ENCODE measurements around the gene ORM1. TPM values are rescaled to one million over a fixed set of nuclear protein-coding genes. Genes with fewer than 3 reads are reported as not detected.

The ORM1 gene
- total RNA-seq, 1 donor = not detected

DNA sequence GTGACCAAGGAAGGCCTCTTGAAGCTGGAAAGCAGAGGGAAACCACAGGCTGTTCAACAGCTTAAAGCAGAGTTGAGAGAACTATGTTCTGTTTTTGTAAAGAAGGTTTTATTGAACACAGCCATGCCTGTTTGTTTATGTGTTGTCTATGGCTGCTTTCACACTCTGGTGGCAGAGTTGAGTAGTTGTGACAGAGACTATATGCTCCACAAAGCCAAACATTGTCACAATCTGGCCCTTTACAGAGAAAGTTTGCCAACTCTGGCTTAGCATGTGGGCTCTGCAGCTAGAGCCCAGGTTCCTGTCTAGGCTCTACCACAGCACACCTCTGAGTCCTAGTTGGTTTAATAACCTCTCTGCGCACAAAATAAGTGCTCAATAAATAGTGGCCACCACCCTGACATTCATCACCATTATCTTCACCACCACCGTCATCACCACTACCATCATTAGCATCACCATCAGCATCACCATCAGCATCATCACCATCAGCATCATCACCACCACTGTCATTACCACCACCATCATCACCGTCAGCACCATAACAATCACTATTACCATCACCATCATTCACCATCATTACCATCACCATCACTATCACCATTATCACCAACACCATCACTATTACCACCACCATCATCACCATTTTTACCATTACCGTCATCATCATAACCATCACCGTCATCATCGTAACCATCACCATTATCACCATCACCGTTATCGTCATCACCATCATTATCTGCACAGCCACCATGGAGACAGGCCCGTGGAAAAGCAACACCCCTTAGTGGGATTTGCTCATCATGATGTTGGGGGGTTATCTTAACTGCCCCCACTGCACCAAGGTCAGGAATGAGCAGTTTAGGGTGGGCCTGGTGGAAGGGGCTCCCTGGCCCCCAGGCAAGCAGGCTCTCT is 46.6 kb downstream of the ORM1 start:
- no peak for DNase-seq (ENCODE audit: low read depth)
- TF ChIP-seq, protein P1, sequence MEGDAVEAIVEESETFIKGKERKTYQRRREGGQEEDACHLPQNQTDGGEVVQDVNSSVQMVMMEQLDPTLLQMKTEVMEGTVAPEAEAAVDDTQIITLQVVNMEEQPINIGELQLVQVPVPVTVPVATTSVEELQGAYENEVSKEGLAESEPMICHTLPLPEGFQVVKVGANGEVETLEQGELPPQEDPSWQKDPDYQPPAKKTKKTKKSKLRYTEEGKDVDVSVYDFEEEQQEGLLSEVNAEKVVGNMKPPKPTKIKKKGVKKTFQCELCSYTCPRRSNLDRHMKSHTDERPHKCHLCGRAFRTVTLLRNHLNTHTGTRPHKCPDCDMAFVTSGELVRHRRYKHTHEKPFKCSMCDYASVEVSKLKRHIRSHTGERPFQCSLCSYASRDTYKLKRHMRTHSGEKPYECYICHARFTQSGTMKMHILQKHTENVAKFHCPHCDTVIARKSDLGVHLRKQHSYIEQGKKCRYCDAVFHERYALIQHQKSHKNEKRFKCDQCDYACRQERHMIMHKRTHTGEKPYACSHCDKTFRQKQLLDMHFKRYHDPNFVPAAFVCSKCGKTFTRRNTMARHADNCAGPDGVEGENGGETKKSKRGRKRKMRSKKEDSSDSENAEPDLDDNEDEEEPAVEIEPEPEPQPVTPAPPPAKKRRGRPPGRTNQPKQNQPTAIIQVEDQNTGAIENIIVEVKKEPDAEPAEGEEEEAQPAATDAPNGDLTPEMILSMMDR (IDR thresholded peaks at IDR 0.05; ENCODE audit: insufficient read depth, low read depth, low read length) = no peak
- no peak overlapping the region for H3K4me3 ChIP-seq (ENCODE audit: low read depth, low read length)

DNA sequence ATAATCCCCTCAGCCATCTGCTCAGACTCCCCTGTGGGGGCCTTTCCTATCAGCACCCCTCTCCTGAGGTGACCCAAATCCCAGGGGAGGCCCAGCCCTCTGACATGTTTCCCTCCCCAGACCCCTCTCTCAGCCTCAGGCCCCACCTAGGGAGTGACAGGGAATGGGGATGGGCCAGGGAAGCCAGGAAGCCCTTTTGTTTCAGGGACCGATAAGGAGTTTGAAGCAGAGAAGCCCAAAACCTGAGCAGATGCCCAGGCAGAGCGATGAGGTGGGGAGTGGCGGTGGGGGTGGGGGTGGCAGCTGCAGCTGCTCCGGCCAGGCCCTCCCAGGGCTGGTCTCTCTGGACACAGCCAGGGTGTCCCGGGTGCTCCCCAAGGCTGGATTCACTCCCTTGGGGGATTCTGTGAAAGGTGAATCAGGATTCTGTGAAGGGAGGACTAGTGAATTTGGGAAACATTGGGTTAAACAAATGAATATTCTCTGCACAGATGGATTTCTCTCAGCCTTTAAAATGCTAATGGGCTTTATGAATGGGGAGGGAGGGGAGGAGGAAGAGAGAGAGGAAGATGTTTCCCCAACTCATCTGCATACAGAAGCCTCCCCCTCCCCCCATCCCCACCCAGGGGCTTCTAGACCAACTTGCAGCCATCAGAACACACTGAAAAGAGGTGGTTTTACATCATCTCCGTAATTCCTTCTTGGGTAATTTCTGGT is 47.5 kb downstream of the ORM1 start:
- no peak overlapping the region for H3K4me3 ChIP-seq (ENCODE audit: low read depth, low read length)
- no peak for DNase-seq (ENCODE audit: low read depth)
- TF ChIP-seq, protein P1 (IDR thresholded peaks at IDR 0.05; ENCODE audit: insufficient read depth, low read depth, low read length) = no peak

DNA sequence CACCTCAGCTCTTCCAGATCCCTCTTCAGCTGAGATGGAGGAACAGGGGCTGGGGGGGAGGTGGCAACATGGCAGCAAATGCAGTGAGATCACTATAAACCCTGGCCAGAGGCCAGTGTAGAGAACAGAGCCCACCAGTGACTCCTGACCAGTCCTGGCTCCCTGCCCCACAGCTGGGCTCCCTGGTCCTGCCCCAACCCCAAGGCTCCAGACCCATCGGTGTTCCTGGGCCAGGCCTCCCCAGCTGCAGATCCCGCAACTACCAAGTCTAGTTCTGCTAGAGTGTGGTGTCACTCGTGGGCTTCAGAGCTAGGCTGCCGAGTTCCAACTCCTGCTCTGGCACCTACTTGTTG is 48.0 kb downstream of the ORM1 start:
- TF ChIP-seq, protein P1 (IDR thresholded peaks at IDR 0.05; ENCODE audit: insufficient read depth, low read depth, low read length) = no peak
- H3K4me3 ChIP-seq (ENCODE audit: low read depth, low read length) = no peak overlapping the region
- DNase-seq (ENCODE audit: low read depth) = no peak

DNA sequence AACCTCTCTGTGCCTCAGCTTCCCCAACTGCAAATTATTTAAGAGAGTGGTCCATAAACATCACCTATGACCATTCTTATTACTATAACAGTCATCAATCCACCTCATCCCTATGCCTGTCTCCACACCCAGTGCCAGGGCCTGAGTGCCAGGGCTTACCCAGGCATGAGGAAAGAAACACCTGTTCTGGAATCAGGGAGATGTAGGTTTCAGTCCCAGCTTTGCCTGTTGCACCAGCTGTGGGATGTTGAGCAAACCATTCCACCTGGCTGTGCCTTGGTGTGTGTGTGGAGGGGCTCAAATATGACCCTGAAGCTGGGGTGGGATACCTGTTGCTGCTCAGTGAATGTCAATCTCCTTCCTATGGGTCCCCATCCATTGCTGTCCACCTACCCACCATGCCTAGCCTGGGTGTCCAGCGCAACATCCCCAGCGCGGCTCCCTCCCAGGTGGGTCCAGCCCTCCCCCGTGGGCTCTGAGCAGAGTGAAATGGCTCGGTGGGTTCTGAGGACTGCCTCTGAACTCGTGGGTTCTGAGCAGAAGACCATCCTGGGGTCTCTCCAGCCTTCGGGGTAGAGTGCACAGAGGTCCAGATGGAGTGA is 48.5 kb downstream of the ORM1 start:
- no peak for DNase-seq (ENCODE audit: low read depth)
- TF ChIP-seq, protein P1 (IDR thresholded peaks at IDR 0.05; ENCODE audit: insufficient read depth, low read depth, low read length) = no peak
- H3K4me3 ChIP-seq (ENCODE audit: low read depth, low read length) = no peak overlapping the region

DNA sequence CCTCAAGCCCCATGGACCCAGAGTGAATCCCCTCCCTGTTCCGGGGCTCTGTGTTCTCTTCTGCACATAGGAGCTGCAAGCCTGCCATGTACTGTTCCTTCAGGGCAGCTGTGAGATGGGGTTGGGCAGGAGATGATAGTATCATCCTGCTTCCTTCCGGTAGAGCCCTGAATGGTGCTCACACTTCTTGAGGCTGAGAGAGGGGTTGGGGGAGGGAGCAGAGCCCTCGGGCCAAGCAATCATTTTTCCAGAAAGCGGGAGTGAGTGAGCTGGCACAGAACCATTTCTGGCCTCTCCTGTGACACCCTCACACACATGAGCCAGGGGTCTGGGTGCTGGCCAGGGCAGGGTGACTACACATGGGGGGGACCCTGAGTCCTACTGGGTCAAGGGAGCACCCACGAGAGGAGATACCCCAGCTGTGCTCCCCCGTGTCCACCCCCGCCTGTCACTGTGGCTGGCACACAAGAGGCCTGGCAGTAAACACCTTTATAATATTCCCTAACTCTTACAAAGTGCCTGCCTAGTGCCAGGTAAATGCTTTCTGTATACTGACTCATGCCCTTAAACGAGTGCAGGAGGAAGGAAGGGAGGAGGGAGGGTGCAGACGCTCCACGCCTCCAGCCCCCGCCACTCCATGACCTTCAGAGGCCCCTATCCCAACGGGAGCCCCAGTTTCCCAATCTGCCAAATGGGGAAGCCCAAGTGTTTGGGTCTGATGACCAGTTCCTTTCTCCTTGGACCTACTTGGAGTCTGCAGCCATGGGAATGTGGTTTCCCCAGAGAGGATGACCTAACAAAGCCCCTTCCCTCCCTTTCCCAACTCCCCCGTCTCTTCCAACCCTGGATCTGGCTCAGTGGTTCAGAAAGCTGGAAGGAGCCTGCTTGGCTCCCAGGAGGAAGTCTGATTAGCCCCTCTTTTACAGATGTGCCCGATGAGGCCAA is 49.3 kb downstream of the ORM1 start:
- TF ChIP-seq, protein P1 (IDR thresholded peaks at IDR 0.05; ENCODE audit: insufficient read depth, low read depth, low read length) = no peak
- DNase-seq (ENCODE audit: low read depth) = no peak
- H3K4me3 ChIP-seq (ENCODE audit: low read depth, low read length) = no peak overlapping the region

DNA sequence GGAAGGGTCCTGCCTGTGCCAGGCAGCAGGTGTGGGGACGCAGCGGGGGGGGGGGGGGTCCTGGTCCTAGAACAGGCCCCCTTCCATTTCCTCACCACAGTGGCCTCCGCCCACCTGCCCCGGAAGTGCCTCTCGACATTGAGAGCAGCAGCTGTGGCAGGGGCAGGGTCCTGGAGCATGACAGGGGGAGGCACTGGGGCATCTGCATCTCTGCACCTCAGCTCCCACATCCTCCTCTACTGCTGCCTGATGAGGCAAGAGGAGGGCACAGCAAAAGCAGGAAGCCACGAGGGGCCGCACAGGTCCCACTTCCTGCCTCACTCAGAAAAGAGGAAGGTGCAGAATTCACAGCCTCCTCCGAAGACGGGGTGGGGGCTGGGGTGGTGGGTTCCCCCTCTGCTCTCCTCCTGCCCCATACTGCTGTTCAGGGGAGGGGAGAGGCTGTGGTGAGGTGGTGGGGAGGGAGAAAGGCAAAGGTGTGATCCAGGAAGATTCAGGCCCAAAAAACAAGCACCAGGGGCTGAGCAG is 50.1 kb downstream of the ORM1 start:
- H3K4me3 ChIP-seq (ENCODE audit: low read depth, low read length) = no peak overlapping the region
- TF ChIP-seq, protein P1 (IDR thresholded peaks at IDR 0.05; ENCODE audit: insufficient read depth, low read depth, low read length) = no peak
- DNase-seq (ENCODE audit: low read depth) = no peak
